Thyroid gland (tissue), 4 donors: ENCODE results near the gene SPATA7. TPM values are rescaled to one million over a fixed set of nuclear protein-coding genes. Genes with fewer than 3 reads are reported as not detected.

ENCODE experiments used
- DNase-seq, 2 donors: peaks; one replicate each; pipeline ENCODE4 v3.0.0-alpha.2; 2019
- H3K27ac ChIP-seq, 3 donors: fragments of 200-600 bp; sonication (generic); 1 replicate in 2 of 3; 2 replicates in 1 of 3; pipeline ENCODE4 v1.5.1; 2016 to 2019; ENCODE audit warnings: mild to moderate bottlenecking in 1 of 3, moderate library complexity in 1 of 3
- H3K27me3 ChIP-seq: fragments of 200-600 bp; sonication (generic); one replicate; pipeline ENCODE4 v1.5.1; 2019
- H3K36me3 ChIP-seq, 2 donors: fragments of 200-600 bp; sonication (generic); one replicate each; pipeline ENCODE4 v1.5.1; 2016 to 2019
- H3K4me1 ChIP-seq, 2 donors: fragments of 200-600 bp; sonication (generic); one replicate each; pipeline ENCODE4 v1.5.1; 2017 to 2019
- H3K4me3 ChIP-seq, 3 donors: fragments of 200-600 bp; sonication (generic); replicated peaks in 1 of 3; 1 replicate in 2 of 3; 2 replicates in 1 of 3; pipeline ENCODE4 v1.5.1; 2016; ENCODE audit warnings: mild to moderate bottlenecking in 1 of 3
- H3K9me3 ChIP-seq: fragments of 200-600 bp; sonication (generic); one replicate; pipeline ENCODE4 v1.5.1; 2017
- POLR2A ChIP-seq, 2 donors: fragments of 450-650 bp; IDR thresholded peaks; one replicate each; pipeline ENCODE4 v1.6.1; 2017; ENCODE audit warnings: antibody characterized with exemption in 2 of 2, mild to moderate bottlenecking in 2 of 2, moderate library complexity in 1 of 2
- WGBS, 2 donors: methylation state at CpG; one replicate each; pipeline ENCODE4 v1.1.5; 2017; 5-methylcytosine and 5-hydroxymethylcytosine counted together
- intact Hi-C: fragments of 100-400 bp; cut with DNase I; formaldehyde crosslinking; loops from one replicate; pipeline ENCODE4 v1.15.1; 2023
- total RNA-seq, 4 donors: library from RNA; depleted of rRNA; stranded (reverse); fragments of >200 nt; gene quantifications; one replicate each; pipeline ENCODE4 v1.2.3, GENCODE V29; 2016
- TF ChIP-seq, protein P1 (sequence below), 6 experiments: fragments of 200-600 bp in 3 of 6; fragments of 450-650 bp in 3 of 6; sonication (generic) in 3 of 6; IDR thresholded peaks; one replicate each; pipeline ENCODE4 v1.5.1; 2016 to 2019; ENCODE audit warnings: antibody characterized with exemption in 6 of 6, mild to moderate bottlenecking in 2 of 6, inconsistent platforms in 1 of 6, moderate library complexity in 1 of 6

Gene SPATA7
- total RNA-seq, 4 donors from 2014 or later, result 51.0 to 57.6 (median 52.2) TPM

DNA sequence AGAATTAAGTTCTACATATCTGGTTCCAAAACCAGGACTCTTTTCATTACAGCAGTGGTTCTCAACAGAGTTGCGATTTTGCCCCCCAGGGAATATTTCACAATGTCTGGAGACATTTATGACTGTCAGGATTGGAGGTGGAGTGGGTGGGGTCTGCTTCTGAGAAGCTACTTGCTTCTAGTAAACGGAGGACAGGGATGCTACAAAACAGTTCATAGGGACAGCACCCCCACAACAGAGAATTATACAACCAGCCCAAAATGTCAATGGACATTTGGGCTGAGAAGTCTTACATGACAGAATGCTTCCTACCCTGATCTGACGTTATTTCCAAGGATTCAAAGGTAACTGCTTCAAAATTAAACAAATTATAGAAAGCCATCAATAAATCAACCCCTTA, 739 bp upstream of the SPATA7 start:
- TF ChIP-seq POLR2A (IDR thresholded peaks at IDR 0.05), result no peak
- TF ChIP-seq, protein P1, sequence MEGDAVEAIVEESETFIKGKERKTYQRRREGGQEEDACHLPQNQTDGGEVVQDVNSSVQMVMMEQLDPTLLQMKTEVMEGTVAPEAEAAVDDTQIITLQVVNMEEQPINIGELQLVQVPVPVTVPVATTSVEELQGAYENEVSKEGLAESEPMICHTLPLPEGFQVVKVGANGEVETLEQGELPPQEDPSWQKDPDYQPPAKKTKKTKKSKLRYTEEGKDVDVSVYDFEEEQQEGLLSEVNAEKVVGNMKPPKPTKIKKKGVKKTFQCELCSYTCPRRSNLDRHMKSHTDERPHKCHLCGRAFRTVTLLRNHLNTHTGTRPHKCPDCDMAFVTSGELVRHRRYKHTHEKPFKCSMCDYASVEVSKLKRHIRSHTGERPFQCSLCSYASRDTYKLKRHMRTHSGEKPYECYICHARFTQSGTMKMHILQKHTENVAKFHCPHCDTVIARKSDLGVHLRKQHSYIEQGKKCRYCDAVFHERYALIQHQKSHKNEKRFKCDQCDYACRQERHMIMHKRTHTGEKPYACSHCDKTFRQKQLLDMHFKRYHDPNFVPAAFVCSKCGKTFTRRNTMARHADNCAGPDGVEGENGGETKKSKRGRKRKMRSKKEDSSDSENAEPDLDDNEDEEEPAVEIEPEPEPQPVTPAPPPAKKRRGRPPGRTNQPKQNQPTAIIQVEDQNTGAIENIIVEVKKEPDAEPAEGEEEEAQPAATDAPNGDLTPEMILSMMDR (IDR thresholded peaks at IDR 0.05), result no peak
- Histone ChIP-seq H3K4me3 (peak overlapping the region; percentile 43 to 93 (median 52)), H3K9me3 (no peaks in the 10 kb centered on the region), H3K4me1 (peaks cover 17 to 23% of the 10 kb centered on the region in 2 donors), H3K27me3 (no peaks in the 10 kb centered on the region), H3K36me3 (no peaks in the 10 kb centered on the region), H3K27ac (peak overlapping the region; percentile 85 to 91 (median 87))
- intact Hi-C loops, result loop anchor here (10.0 kb wide), 1 partner anchor 170 kb away; the partner anchor contains the start of gene PTPN21
- 14 to 17% methylated on average over 3 of the region's 3 CpGs for WGBS, 2 donors
- DNase-seq, result peak in 1 of 2 donors; percentile 6

DNA sequence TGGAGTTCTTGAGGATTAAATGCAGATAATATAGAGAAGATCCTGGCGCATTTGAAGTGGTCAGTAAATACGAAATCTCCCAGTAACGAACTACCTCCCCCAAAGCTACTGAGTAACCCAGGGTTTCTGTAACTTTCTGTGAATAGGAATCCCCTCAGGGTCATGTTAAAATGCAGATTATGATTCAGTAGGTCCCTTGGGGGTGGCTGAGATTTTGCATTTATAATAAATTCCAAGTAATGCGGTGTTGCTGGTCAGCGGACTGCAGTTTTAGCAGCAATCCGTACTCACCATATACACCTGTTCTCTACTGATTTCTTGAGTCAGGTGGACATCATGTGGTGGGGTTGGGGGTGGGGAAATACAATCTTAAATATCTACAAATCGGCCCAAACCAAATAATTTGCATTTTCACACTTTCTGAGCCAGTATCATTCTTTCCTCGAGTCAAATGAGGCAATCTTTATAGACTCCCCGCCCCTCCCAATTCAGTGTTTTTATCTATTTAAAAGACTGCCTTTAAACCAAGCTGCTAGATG, 868 bp downstream of the SPATA7 start:
- H3K9me3 ChIP-seq, result no peaks in the 10 kb centered on the region
- H3K36me3 ChIP-seq, result no peaks in the 10 kb centered on the region
- H3K4me3 ChIP-seq, result peak overlapping the region in 1 of 3 donors; percentile 52
- peak overlapping the region in 2 of 3 donors; percentile 85 to 87 for H3K27ac ChIP-seq
- no peaks in the 10 kb centered on the region for H3K27me3 ChIP-seq
- WGBS, 2 donors, result 45 to 52% methylated on average over 9 of the region's 9 CpGs
- peaks cover 17 to 23% of the 10 kb centered on the region in 2 donors for H3K4me1 ChIP-seq
- TF ChIP-seq POLR2A (IDR thresholded peaks at IDR 0.05), result no peak
- TF ChIP-seq, protein P1 (IDR thresholded peaks at IDR 0.05), result no peak
- no peak for DNase-seq
- intact Hi-C loops, result loop anchor here (10.0 kb wide), 1 partner anchor 168 kb away; the partner anchor contains the start of gene PTPN21

DNA sequence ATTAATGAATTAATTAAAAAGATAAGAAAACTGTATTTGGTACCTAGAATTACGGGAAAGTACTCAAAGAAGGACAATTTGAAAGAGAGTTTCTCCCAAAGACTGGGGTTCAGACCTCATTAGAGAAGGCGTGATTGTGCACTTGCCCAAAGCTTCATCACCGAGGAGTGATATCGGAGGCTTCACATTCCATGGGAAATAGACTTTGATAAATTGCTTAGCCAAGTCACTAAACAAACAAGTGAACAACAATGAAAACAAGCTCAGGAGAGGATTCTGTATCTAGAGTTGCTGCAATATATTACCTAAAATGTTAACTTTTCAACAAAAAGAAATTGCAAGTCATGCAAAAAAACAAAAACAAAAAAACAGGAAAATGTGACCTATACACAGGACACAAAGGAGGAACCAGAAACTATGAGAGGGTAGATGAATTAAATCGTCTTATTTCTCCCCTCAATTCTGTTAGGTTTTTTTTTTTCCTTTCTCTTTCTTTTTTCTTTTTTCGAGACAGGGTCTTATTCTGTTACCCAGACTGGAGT, 3.4 kb downstream of the SPATA7 start:
- no peaks in the 10 kb centered on the region for H3K9me3 ChIP-seq
- no peaks in the 10 kb centered on the region for H3K27me3 ChIP-seq
- no peak for DNase-seq
- no peaks in the 10 kb centered on the region for H3K36me3 ChIP-seq
- intact Hi-C loops, result loop anchor here (10.0 kb wide), 1 partner anchor 166 kb away; the partner anchor contains the start of gene PTPN21
- WGBS, 2 donors, result 73 to 76% methylated on average over 6 of the region's 6 CpGs
- peak overlapping the region in 1 of 3 donors; percentile 45 for H3K27ac ChIP-seq
- TF ChIP-seq, protein P1 (IDR thresholded peaks at IDR 0.05), result no peak
- TF ChIP-seq POLR2A (IDR thresholded peaks at IDR 0.05), result no peak
- no peak overlapping the region for H3K4me3 ChIP-seq
- H3K4me1 ChIP-seq, result peaks cover 17 to 23% of the 10 kb centered on the region in 2 donors

GRCh38 chr14:88392609-88393008, 7.2 kb downstream of the SPATA7 start:
- Histone ChIP-seq H3K4me3 (no peak overlapping the region), H3K27ac (no peak overlapping the region), H3K9me3 (no peaks in the 10 kb centered on the region), H3K4me1 (peaks cover 10 to 13% of the 10 kb centered on the region in 2 donors), H3K36me3 (peaks cover 4 to 8% of the 10 kb centered on the region in 2 donors), H3K27me3 (no peaks in the 10 kb centered on the region)
- 96 to 98% methylated on average over 2 of the region's 2 CpGs for whole genome bisulfite sequencing, 2 donors
- no peak for TF ChIP-seq POLR2A (IDR thresholded peaks at IDR 0.05)
- TF ChIP-seq, protein P1 (IDR thresholded peaks at IDR 0.05), result no peak
- intact Hi-C loops, result no loop called here
- DNase-seq, result no peak

GRCh38 chr14:88411039-88411438, 25.6 kb downstream of the SPATA7 start:
- Histone ChIP-seq H3K27me3 (no peaks in the 10 kb centered on the region), H3K4me3 (no peak overlapping the region), H3K36me3 (peaks cover 3 to 4% of the 10 kb centered on the region in 2 donors), H3K4me1 (no peaks in the 10 kb centered on the region), H3K9me3 (no peaks in the 10 kb centered on the region), H3K27ac (no peak overlapping the region)
- DNase-seq, result no peak
- intact Hi-C loops, result no loop called here
- 89 to 92% methylated on average over 4 of the region's 5 CpGs for WGBS, 2 donors
- no peak for TF ChIP-seq POLR2A (IDR thresholded peaks at IDR 0.05)
